ENCODE data around the gene NECAB3.

DNA sequence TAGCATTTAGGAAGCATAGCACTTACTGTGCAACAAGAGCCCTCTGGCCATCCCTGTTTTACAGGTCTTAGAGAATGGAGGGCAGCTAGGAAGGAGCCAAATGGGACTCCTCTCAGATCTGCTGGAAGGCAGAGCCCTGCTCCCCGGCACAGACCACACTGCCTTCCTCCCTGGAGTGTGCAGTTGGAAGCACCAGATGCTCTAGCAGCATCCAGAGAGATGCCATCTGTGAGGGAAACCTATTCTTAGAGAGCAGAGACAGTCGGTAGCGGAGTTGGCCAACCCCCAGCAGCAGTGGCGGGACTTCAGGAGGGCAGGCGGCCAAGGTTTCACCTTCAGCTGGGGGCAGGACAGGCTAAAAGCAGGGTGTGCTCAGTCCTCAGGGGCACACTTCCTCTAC, 28.6 kb upstream of the NECAB3 start:
- TF ChIP-seq, protein P1, sequence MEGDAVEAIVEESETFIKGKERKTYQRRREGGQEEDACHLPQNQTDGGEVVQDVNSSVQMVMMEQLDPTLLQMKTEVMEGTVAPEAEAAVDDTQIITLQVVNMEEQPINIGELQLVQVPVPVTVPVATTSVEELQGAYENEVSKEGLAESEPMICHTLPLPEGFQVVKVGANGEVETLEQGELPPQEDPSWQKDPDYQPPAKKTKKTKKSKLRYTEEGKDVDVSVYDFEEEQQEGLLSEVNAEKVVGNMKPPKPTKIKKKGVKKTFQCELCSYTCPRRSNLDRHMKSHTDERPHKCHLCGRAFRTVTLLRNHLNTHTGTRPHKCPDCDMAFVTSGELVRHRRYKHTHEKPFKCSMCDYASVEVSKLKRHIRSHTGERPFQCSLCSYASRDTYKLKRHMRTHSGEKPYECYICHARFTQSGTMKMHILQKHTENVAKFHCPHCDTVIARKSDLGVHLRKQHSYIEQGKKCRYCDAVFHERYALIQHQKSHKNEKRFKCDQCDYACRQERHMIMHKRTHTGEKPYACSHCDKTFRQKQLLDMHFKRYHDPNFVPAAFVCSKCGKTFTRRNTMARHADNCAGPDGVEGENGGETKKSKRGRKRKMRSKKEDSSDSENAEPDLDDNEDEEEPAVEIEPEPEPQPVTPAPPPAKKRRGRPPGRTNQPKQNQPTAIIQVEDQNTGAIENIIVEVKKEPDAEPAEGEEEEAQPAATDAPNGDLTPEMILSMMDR (IDR thresholded peaks at IDR 0.05): no peak
- no peak for TF ChIP-seq POLR2AphosphoS5 (IDR thresholded peaks at IDR 0.05)

All from transverse colon (tissue), 4 donors.